Ectodermal cell (in vitro differentiated cells): ENCODE measurements around the gene KAZN.

Source experiments
- H3K27ac ChIP-seq: 2 replicates; pipeline ENCODE4 v1.7.0; 2013; ENCODE audit warnings: mild to moderate bottlenecking, low read depth, low read length; ENCODE audit not compliant: insufficient read depth, poor library complexity, severe bottlenecking
- H3K27me3 ChIP-seq: 2 replicates; pipeline ENCODE4 v1.7.0; 2013; ENCODE audit warnings: mild to moderate bottlenecking, low read length; ENCODE audit not compliant: insufficient read depth, control insufficient read depth, poor library complexity, severe bottlenecking
- H3K36me3 ChIP-seq: one replicate; pipeline ENCODE4 v1.7.0; 2013; ENCODE audit warnings: low read length; ENCODE audit not compliant: control insufficient read depth, insufficient read depth
- H3K4me1 ChIP-seq: one replicate; pipeline ENCODE4 v1.7.0; 2013; ENCODE audit warnings: low read length; ENCODE audit not compliant: control insufficient read depth, insufficient read depth
- H3K4me3 ChIP-seq: 2 replicates; pipeline ENCODE4 v1.7.0; 2013; ENCODE audit warnings: low read depth, low read length, control low read depth; ENCODE audit not compliant: insufficient read depth
- H3K9me3 ChIP-seq: 2 replicates; pipeline ENCODE4 v1.7.0; 2013; ENCODE audit warnings: mild to moderate bottlenecking, low read length, moderate library complexity; ENCODE audit not compliant: control insufficient read depth
- WGBS, 2 experiments: methylation state at CpG; one replicate each; pipeline ENCODE4 v1.1.7; 2013; ENCODE audit warnings: missing lambda C conversion rate in 2 of 2; 5-methylcytosine and 5-hydroxymethylcytosine counted together

KAZN gene

DNA sequence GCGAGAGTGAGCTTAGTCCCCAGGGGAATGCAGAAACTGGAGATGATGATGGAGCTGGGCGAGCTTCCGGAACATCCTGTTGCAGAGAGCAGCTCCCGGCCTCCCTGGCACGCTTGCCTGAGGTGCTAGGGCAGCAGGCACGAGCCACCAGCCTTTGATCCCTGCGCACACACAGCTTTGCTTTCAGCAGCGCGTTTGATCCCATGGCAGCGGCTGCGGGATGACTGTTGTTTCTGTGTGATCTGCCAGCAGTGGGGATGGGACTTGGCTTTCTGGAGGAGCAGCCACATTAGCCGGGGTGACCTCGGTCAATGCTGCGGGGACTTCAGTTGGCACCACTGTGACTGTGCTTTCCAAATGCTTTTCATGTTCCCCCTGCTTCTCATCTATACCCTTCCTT, 193.2 kb downstream of the KAZN start:
- H3K4me1 ChIP-seq: peaks cover 6% of the 10 kb centered on the region
- no peak overlapping the region for H3K4me3 ChIP-seq
- WGBS, 2 experiments: 94 to 95% methylated on average over 14 of the region's 14 CpGs
- no peaks in the 10 kb centered on the region for H3K36me3 ChIP-seq
- H3K9me3 ChIP-seq: no peaks in the 10 kb centered on the region
- H3K27ac ChIP-seq: no peak overlapping the region
- no peaks in the 10 kb centered on the region for H3K27me3 ChIP-seq

- Histone ChIP-seq H3K27me3 (no peaks in the 10 kb centered on the region), H3K9me3 (no peaks in the 10 kb centered on the region), H3K36me3 (no peaks in the 10 kb centered on the region), H3K4me1 (no peaks in the 10 kb centered on the region), H3K27ac (no peak overlapping the region), H3K4me3 (no peak overlapping the region)
- 91 to 92% methylated on average over 7 of the region's 7 CpGs for WGBS, 2 experiments
These were observed 195.8 kb downstream of the KAZN start for GRCh38 chr1:14794136-14794768.

DNA sequence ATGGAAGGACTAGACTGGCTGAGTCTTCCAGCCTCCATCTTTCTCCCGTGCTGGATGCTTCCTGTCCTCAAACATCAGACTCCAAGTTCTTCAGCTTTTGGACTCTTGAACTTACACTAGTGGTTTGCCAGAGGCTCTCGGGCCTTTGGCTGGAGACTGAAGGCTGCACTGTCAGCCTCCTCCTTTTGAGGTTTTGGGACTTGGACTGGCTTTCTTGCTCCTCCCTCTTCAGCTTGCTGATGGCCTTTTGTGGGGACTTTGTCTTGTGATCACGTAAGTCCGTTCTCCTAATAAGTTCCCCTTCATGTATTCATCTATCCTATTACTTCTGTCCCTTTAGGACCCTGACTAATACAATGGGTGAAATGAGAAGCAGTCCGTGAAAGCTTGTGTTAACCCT, 196.4 kb downstream of the KAZN start:
- no peak overlapping the region for H3K27ac ChIP-seq
- H3K4me1 ChIP-seq: no peaks in the 10 kb centered on the region
- no peak overlapping the region for H3K4me3 ChIP-seq
- no peaks in the 10 kb centered on the region for H3K27me3 ChIP-seq
- 90 to 92% methylated on average over 5 of the region's 5 CpGs for WGBS, 2 experiments
- no peaks in the 10 kb centered on the region for H3K36me3 ChIP-seq
- H3K9me3 ChIP-seq: no peaks in the 10 kb centered on the region

DNA sequence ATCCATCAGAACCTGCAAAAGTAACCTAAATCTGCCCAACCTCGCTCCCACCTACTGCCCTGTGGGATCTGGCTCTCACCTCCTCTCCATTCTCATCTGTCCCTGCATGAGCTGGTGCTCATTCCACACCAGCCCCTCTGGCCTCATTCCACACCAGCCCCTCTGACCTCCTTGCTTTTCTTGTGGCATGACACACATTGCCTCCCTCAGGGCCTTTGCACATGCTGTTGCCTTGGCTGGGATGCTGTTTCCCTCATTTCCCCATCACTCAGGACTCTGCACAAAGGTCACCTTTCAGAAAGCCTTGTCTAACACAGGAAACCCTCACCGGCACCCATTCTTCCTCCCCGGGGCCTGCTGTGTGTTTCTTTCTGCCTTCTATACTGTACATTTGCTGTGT, 197.1 kb downstream of the KAZN start:
- H3K9me3 ChIP-seq: no peaks in the 10 kb centered on the region
- H3K27ac ChIP-seq: no peak overlapping the region
- WGBS, 2 experiments: 90 to 91% methylated on average over 3 of the region's 3 CpGs
- H3K4me1 ChIP-seq: no peaks in the 10 kb centered on the region
- H3K27me3 ChIP-seq: no peaks in the 10 kb centered on the region
- H3K36me3 ChIP-seq: no peaks in the 10 kb centered on the region
- no peak overlapping the region for H3K4me3 ChIP-seq

- Histone ChIP-seq H3K9me3 (no peaks in the 10 kb centered on the region), H3K4me3 (no peak overlapping the region), H3K4me1 (no peaks in the 10 kb centered on the region), H3K27me3 (no peaks in the 10 kb centered on the region), H3K27ac (no peak overlapping the region), H3K36me3 (no peaks in the 10 kb centered on the region)
- 93 to 96% methylated on average over 5 of the region's 5 CpGs for WGBS, 2 experiments
These were observed 201.5 kb downstream of the KAZN start for GRCh38 chr1:14800014-14800413.

GRCh38 chr1:14800500-14801076, 202.1 kb downstream of the KAZN start:
- Histone ChIP-seq H3K4me1 (no peaks in the 10 kb centered on the region), H3K4me3 (no peak overlapping the region), H3K36me3 (no peaks in the 10 kb centered on the region), H3K27me3 (no peaks in the 10 kb centered on the region), H3K9me3 (no peaks in the 10 kb centered on the region), H3K27ac (no peak overlapping the region)
- WGBS, 2 experiments: 88 to 92% methylated on average over 9 of the region's 9 CpGs

GRCh38 chr1:14803002-14803789, 204.7 kb downstream of the KAZN start:
- Histone ChIP-seq H3K9me3 (no peaks in the 10 kb centered on the region), H3K27ac (no peak overlapping the region), H3K4me1 (no peaks in the 10 kb centered on the region), H3K4me3 (no peak overlapping the region), H3K36me3 (no peaks in the 10 kb centered on the region), H3K27me3 (no peaks in the 10 kb centered on the region)
- WGBS, 2 experiments: 91 to 92% methylated on average over 19 of the region's 19 CpGs

- Histone ChIP-seq H3K27me3 (no peaks in the 10 kb centered on the region), H3K9me3 (no peaks in the 10 kb centered on the region), H3K4me1 (no peaks in the 10 kb centered on the region), H3K4me3 (no peak overlapping the region), H3K27ac (no peak overlapping the region), H3K36me3 (no peaks in the 10 kb centered on the region)
- WGBS, 2 experiments: 70% methylated on average over 5 of the region's 5 CpGs
These were observed 206.1 kb downstream of the KAZN start for GRCh38 chr1:14804626-14805025.

DNA sequence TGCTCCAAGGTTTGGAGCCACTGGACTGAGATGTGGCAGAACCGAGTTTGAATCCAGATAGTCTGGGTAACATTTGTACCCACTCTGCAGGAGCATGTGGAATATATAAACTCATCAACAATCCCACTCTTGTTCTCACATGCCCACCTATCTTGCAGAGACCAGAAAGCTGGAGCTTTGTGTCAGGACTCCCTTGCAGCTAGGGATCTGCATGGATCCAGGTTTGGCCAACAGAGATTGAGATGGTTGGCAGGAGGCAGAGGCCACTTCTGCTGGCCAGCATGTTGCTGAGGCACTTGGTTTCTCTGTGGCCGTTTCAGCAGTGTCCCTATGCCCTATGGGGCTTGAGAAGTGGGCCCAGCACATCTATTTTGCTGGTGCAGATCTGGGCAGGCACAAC, 208.3 kb downstream of the KAZN start:
- H3K4me3 ChIP-seq: no peak overlapping the region
- no peaks in the 10 kb centered on the region for H3K27me3 ChIP-seq
- no peaks in the 10 kb centered on the region for H3K4me1 ChIP-seq
- 94 to 95% methylated on average over 2 of the region's 2 CpGs for WGBS, 2 experiments
- H3K27ac ChIP-seq: no peak overlapping the region
- H3K36me3 ChIP-seq: no peaks in the 10 kb centered on the region
- no peaks in the 10 kb centered on the region for H3K9me3 ChIP-seq

DNA sequence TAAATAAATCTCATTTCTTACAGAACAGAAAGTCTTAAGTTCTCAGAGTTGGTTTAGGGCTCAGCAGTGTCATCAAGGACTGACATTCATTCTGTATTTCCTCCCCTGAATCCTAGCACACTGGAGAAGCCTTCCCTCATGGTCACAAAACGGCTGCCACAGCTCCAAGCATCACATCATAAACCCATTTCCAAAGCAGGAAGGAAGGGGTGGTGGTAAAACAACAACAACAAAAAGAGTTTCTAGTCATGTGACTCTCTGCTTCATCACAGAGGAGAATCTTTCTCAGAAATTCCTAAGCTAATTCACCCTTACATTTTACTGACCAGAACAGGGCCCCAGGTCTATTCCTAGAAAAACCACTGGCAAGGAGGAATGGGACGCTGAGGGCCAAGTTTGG, 210.3 kb downstream of the KAZN start:
- Histone ChIP-seq H3K27me3 (no peaks in the 10 kb centered on the region), H3K36me3 (no peaks in the 10 kb centered on the region), H3K4me1 (no peaks in the 10 kb centered on the region), H3K9me3 (peaks cover 2% of the 10 kb centered on the region), H3K4me3 (no peak overlapping the region), H3K27ac (no peak overlapping the region)
- WGBS, 2 experiments: 83 to 98% methylated on average over 2 of the region's 2 CpGs
